Keratinocyte (primary cell): ENCODE results near the gene SEC14L1. TPM values are rescaled to one million over a fixed set of nuclear protein-coding genes. Genes with fewer than 3 reads are reported as not detected.
A peak's percentile ranks its signal among the peaks of the same experiment; 100 is the strongest.

Source experiments
- DNase-seq: peaks from one replicate; pipeline ENCODE4 v3.0.0-alpha.2; 2011; ENCODE audit warnings: low read depth, missing footprints, low spot score
- FAIRE-seq: peaks from 2 replicates; lab custom pipeline; 2011; peaks lifted over from hg19 to GRCh38; lab: Jason Lieb, UNC
- H2AFZ ChIP-seq: 2 replicates; pipeline ENCODE4 v1.6.0; 2012; ENCODE audit warnings: low read length, control low read depth, inconsistent platforms; ENCODE audit not compliant: control insufficient read depth
- H3K27ac ChIP-seq: 2 replicates; pipeline ENCODE4 v1.5.1; 2011; ENCODE audit warnings: low read length; ENCODE audit not compliant: control insufficient read depth, insufficient read depth
- H3K27me3 ChIP-seq: 3 replicates; pipeline ENCODE4 v1.6.0; 2011; ENCODE audit warnings: low read length; ENCODE audit not compliant: control insufficient read depth, insufficient read depth; ENCODE audit errors: extremely low read depth
- H3K36me3 ChIP-seq, 2 experiments: 2 replicates in 1 of 2; 3 replicates in 1 of 2; pipeline ENCODE4 v1.5.1; 2011; ENCODE audit warnings: low read length in 2 of 2, mild to moderate bottlenecking in 1 of 2; ENCODE audit not compliant: control insufficient read depth in 2 of 2, insufficient read depth in 2 of 2; ENCODE audit errors: extremely low read depth in 1 of 2
- H3K4me1 ChIP-seq: 3 replicates; pipeline ENCODE4 v1.5.1; 2011; ENCODE audit warnings: low read length; ENCODE audit not compliant: control insufficient read depth, insufficient read depth; ENCODE audit errors: extremely low read depth
- H3K4me2 ChIP-seq: 3 replicates; pipeline ENCODE4 v1.6.0; 2011; ENCODE audit warnings: low read depth, low read length; ENCODE audit not compliant: control insufficient read depth, insufficient read depth; ENCODE audit errors: extremely low read depth
- H3K4me3 ChIP-seq, 3 experiments: fragments of 200-600 bp in 1 of 3; sonication (generic) in 1 of 3; 2 replicates in 2 of 3; 3 replicates in 1 of 3; pipeline ENCODE4 v1.5.1; 2011 to 2016; ENCODE audit warnings: low read length in 3 of 3, mild to moderate bottlenecking in 3 of 3, control low read depth in 2 of 3, inconsistent platforms in 1 of 3, low read depth in 1 of 3, mixed read lengths in 1 of 3, mixed run types in 1 of 3, moderate library complexity in 1 of 3; ENCODE audit not compliant: control insufficient read depth in 2 of 3, insufficient read depth in 2 of 3; ENCODE audit errors: extremely low read depth in 1 of 3
- H3K79me2 ChIP-seq: 2 replicates; pipeline ENCODE4 v1.6.0; 2012; ENCODE audit warnings: low read length; ENCODE audit not compliant: control insufficient read depth, insufficient read depth
- H3K9ac ChIP-seq: 3 replicates; pipeline ENCODE4 v1.6.0; 2011; ENCODE audit warnings: low read length; ENCODE audit not compliant: control insufficient read depth, insufficient read depth; ENCODE audit errors: extremely low read depth
- H3K9me1 ChIP-seq: 3 replicates; pipeline ENCODE4 v1.6.0; 2011; ENCODE audit warnings: low read length; ENCODE audit not compliant: control insufficient read depth, insufficient read depth; ENCODE audit errors: extremely low read depth
- H3K9me3 ChIP-seq: 2 replicates; pipeline ENCODE4 v1.5.1; 2012; ENCODE audit warnings: low read depth, low read length; ENCODE audit not compliant: control insufficient read depth
- H4K20me1 ChIP-seq: 3 replicates; pipeline ENCODE4 v1.6.0; 2011; ENCODE audit warnings: low read length; ENCODE audit not compliant: control insufficient read depth, insufficient read depth; ENCODE audit errors: extremely low read depth
- EZH2 ChIP-seq: IDR thresholded peaks from one replicate; pipeline ENCODE4 v1.6.1; 2012; ENCODE audit warnings: inconsistent platforms, mild to moderate bottlenecking, low read length, moderate library complexity
- dilution Hi-C: fragments of 300-500 bp; cut with MboI; formaldehyde crosslinking; loops from one replicate; pipeline ENCODE4 v1.7.0; 2020; ENCODE audit warnings: low sequenced_read_pairs; ENCODE audit not compliant: extremely low pct_ligation_motif_present
- polyA plus RNA-seq, 5 experiments: library from polyadenylated mRNA; depleted of rRNA in 3 of 5; stranded (reverse) in 3 of 5; stranded (forward) in 1 of 5; unstranded in 1 of 5; fragments of >200 nt; gene quantifications; 1 replicate in 1 of 5; 2 replicates in 3 of 5; 3 replicates in 1 of 5; pipeline versions ENCODE4 v1.2.1 to v1.2.3, GENCODE V29; 2011 to 2012; ENCODE audit warnings: missing spikeins in 2 of 5, low read depth in 1 of 5, low replicate concordance in 1 of 5
- TF ChIP-seq, protein P1 (sequence below), 3 experiments: IDR thresholded peaks in 1 of 3; conservative IDR thresholded peaks in 1 of 3; optimal IDR thresholded peaks in 1 of 3; 2 replicates in 2 of 3; 3 replicates in 1 of 3; pipeline versions ENCODE3 to v1.5.1; 2011; ENCODE audit warnings: low read length in 3 of 3, mild to moderate bottlenecking in 3 of 3, moderate library complexity in 2 of 3, control low read depth in 1 of 3, inconsistent platforms in 1 of 3; ENCODE audit not compliant: insufficient read depth in 2 of 3; ENCODE audit errors: extremely low read depth in 1 of 3

The SEC14L1 gene
- polyA plus RNA-seq, 1 donor (not counting 4 experiments of a cell fraction or from before 2014, with no cell fraction given), result 35.6 TPM

DNA sequence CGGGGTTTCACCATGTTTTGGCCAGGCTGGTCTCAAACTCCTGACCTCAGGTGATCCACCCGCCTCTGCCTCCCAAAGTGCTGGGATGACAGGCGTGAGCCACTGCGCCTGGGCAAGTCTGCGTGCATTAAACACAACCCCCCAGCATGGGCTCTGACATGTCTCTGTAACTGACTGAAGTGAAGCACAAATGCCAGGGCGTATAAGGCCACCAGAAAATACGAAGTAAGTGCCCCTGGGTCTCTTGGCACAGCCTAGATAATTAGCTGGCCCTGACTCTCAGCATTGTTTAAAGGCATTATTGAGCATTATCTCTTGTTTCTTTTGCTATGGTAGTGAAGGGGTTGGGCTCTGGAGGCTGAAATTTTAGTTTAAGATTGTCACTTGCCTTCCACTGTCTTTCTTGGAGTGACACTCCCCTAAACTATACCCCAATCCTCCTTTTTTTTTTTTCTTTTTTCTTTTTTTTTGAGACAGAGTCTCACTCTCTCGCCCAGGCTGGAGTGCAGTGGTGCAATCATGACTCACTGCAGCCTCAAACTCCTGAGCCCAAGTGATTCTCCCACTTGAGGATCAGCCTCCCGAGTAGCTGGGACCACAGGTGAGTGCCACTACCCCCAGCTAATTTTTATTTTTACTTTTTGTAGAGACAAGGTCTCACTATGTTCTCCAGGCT is 8.2 kb upstream of the SEC14L1 start:
- H3K4me3 ChIP-seq, result no peak overlapping the region
- peaks cover 8% of the 10 kb centered on the region for H3K9me3 ChIP-seq
- no peaks in the 10 kb centered on the region for H4K20me1 ChIP-seq
- no peaks in the 10 kb centered on the region for H3K79me2 ChIP-seq
- peak overlapping the region; percentile 92 for H3K27ac ChIP-seq
- H3K4me1 ChIP-seq, result peaks cover 41% of the 10 kb centered on the region
- peak overlapping the region; percentile 79 for H3K4me2 ChIP-seq
- TF ChIP-seq, protein P1, sequence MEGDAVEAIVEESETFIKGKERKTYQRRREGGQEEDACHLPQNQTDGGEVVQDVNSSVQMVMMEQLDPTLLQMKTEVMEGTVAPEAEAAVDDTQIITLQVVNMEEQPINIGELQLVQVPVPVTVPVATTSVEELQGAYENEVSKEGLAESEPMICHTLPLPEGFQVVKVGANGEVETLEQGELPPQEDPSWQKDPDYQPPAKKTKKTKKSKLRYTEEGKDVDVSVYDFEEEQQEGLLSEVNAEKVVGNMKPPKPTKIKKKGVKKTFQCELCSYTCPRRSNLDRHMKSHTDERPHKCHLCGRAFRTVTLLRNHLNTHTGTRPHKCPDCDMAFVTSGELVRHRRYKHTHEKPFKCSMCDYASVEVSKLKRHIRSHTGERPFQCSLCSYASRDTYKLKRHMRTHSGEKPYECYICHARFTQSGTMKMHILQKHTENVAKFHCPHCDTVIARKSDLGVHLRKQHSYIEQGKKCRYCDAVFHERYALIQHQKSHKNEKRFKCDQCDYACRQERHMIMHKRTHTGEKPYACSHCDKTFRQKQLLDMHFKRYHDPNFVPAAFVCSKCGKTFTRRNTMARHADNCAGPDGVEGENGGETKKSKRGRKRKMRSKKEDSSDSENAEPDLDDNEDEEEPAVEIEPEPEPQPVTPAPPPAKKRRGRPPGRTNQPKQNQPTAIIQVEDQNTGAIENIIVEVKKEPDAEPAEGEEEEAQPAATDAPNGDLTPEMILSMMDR (optimal IDR thresholded peaks at IDR 0.05 in 1 of 3, IDR thresholded peaks at IDR 0.05 in 1 of 3, conservative IDR thresholded peaks at IDR 0.05 in 1 of 3; ENCODE audit: extremely low read depth in 1 of 3, insufficient read depth in 2 of 3, low read length in 3 of 3), result no peak
- TF ChIP-seq EZH2, result no peak
- H3K9me1 ChIP-seq, result no peaks in the 10 kb centered on the region
- H3K27me3 ChIP-seq, result no peaks in the 10 kb centered on the region
- H2AFZ ChIP-seq, result peak overlapping the region; percentile 69
- H3K9ac ChIP-seq, result peak overlapping the region; percentile 70
- H3K36me3 ChIP-seq, result no peaks in the 10 kb centered on the region
- DNase-seq (no peak), FAIRE-seq (no peak)
- dilution Hi-C loops, result no loop called here

DNA sequence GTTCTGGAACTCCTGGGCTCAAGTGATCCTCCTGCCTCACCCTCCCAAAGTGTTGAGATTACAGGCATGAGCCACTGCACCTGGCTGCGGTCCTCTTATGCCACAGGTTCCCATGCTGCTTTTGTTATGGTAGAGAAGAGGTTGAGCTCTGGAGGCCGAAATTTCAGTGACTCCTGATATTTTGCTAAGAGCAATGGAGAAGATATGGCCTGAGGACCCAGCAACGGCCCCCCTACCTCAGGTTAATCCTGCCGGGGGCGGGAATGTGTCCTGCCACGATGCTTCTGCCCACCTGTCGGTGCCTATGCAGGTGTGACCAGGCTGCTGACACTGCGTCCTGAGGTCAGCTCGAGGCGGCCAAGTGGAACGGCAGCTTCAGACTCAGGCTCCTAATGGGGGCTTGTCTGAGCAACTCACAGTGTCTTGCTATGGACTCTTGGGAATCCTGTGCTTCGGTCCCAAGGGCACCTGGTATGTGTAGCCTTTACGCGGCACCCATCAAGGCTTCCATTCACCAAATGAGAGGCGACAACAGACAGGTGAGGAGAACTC is 7.6 kb upstream of the SEC14L1 start:
- dilution Hi-C loops, result no loop called here
- no peaks in the 10 kb centered on the region for H3K36me3 ChIP-seq
- peak overlapping the region; percentile 14 for H3K9ac ChIP-seq
- H3K9me1 ChIP-seq, result no peaks in the 10 kb centered on the region
- TF ChIP-seq, protein P1 (optimal IDR thresholded peaks at IDR 0.05 in 1 of 3, IDR thresholded peaks at IDR 0.05 in 1 of 3, conservative IDR thresholded peaks at IDR 0.05 in 1 of 3; ENCODE audit: extremely low read depth in 1 of 3, insufficient read depth in 2 of 3, low read length in 3 of 3), result no peak
- no peak for TF ChIP-seq EZH2
- no peak overlapping the region for H3K4me3 ChIP-seq
- H3K4me1 ChIP-seq, result peaks cover 39% of the 10 kb centered on the region
- H3K27ac ChIP-seq, result peak overlapping the region; percentile 92
- no peaks in the 10 kb centered on the region for H3K27me3 ChIP-seq
- H2AFZ ChIP-seq, result no peak overlapping the region
- H4K20me1 ChIP-seq, result no peaks in the 10 kb centered on the region
- peak overlapping the region; percentile 79 for H3K4me2 ChIP-seq
- DNase-seq, result no peak
- peaks cover 8% of the 10 kb centered on the region for H3K9me3 ChIP-seq
- H3K79me2 ChIP-seq, result no peaks in the 10 kb centered on the region
- no peak for FAIRE-seq
